HepG2 (cell line): Measurements from ENCODE around the gene ABCA13. TPM values are rescaled to one million over a fixed set of nuclear protein-coding genes. Genes with fewer than 3 reads are reported as not detected.

ENCODE experiments used
- AGO1 ChIP-seq: fragments of 200-400 bp; formaldehyde crosslinking; IDR thresholded peaks from 2 replicates; pipeline ENCODE4 v1.6.1; 2017; ENCODE audit warnings: mild to moderate bottlenecking, low read depth, low read length, moderate library complexity; ENCODE audit not compliant: poor library complexity, severe bottlenecking
- CC2D1A ChIP-seq: sonication (generic); formaldehyde crosslinking; IDR thresholded peaks from 2 replicates; pipeline ENCODE4 v1.8.1; 2023; ENCODE audit warnings: mild to moderate bottlenecking, missing genetic modification reagents
- CENPX ChIP-seq: sonication (generic); formaldehyde crosslinking; IDR thresholded peaks from 2 replicates; pipeline ENCODE4 v1.9.0; 2021; ENCODE audit warnings: mild to moderate bottlenecking, missing genetic modification reagents, moderate library complexity
- ETV6 ChIP-seq: sonication (generic); formaldehyde crosslinking; conservative IDR thresholded peaks from 2 replicates; pipeline ENCODE4 v1.4.0; 2020; ENCODE audit warnings: missing genetic modification reagents
- FOSL1 ChIP-seq: sonication (generic); formaldehyde crosslinking; IDR thresholded peaks from 2 replicates; pipeline ENCODE4 v1.9.0; 2021; ENCODE audit warnings: missing genetic modification reagents, borderline replicate concordance
- KLF12 ChIP-seq: sonication (generic); formaldehyde crosslinking; IDR thresholded peaks from 2 replicates; pipeline ENCODE4 v1.4.0; 2020; ENCODE audit warnings: missing genetic modification reagents, borderline replicate concordance
- NCOR1 ChIP-seq: fragments of 200-600 bp; sonication (generic); IDR thresholded peaks from 2 replicates; pipeline ENCODE4 v1.7.0; 2017; ENCODE audit warnings: antibody characterized with exemption, low read length, borderline replicate concordance
- PLRG1 ChIP-seq: fragments of 450-650 bp; conservative IDR thresholded peaks from 2 replicates; pipeline ENCODE4 v1.6.1; 2016
- PTBP1 ChIP-seq: fragments of 200-400 bp; formaldehyde crosslinking; IDR thresholded peaks from 2 replicates; pipeline ENCODE4 v1.6.1; 2018; ENCODE audit warnings: low read length, low read depth; ENCODE audit not compliant: poor library complexity, severe bottlenecking
- RBFOX2 ChIP-seq: fragments of 200-400 bp; formaldehyde crosslinking; IDR thresholded peaks from 2 replicates; pipeline ENCODE4 v1.6.1; 2017; ENCODE audit warnings: low read depth, mild to moderate bottlenecking, low read length
- RBM39 ChIP-seq: fragments of 200-400 bp; formaldehyde crosslinking; IDR thresholded peaks from one replicate; pipeline ENCODE4 v1.6.1; 2018; ENCODE audit warnings: antibody characterized with exemption, mild to moderate bottlenecking, low read depth, low read length; ENCODE audit not compliant: poor library complexity, severe bottlenecking
- SMAD1 ChIP-seq: sonication (generic); formaldehyde crosslinking; IDR thresholded peaks from 2 replicates; pipeline ENCODE4 v1.4.0; 2020; ENCODE audit warnings: missing genetic modification reagents, low read depth, mild to moderate bottlenecking, borderline replicate concordance
- SOX6 ChIP-seq, 2 experiments: fragments of 450-650 bp in 1 of 2; sonication (generic) in 1 of 2; formaldehyde crosslinking in 1 of 2; IDR thresholded peaks; 2 replicates each; pipeline versions ENCODE4 v1.4.0 to v1.6.1; 2017 to 2020; ENCODE audit warnings: antibody characterized with exemption in 1 of 2, mild to moderate bottlenecking in 1 of 2, missing genetic modification reagents in 1 of 2
- SPEN ChIP-seq: sonication (generic); formaldehyde crosslinking; IDR thresholded peaks from 2 replicates; pipeline ENCODE4 v1.5.1; 2020; ENCODE audit warnings: low read depth, mild to moderate bottlenecking, missing genetic modification reagents
- ZC3H4 ChIP-seq: sonication (generic); formaldehyde crosslinking; IDR thresholded peaks from 2 replicates; pipeline ENCODE4 v1.4.0; 2020; ENCODE audit warnings: missing genetic modification reagents, borderline replicate concordance
- ZFP41 ChIP-seq: sonication (generic); formaldehyde crosslinking; IDR thresholded peaks from 2 replicates; pipeline ENCODE4 v1.4.0; 2020; ENCODE audit warnings: mild to moderate bottlenecking, missing genetic modification reagents, borderline replicate concordance
- ZNF33A ChIP-seq: sonication (generic); formaldehyde crosslinking; IDR thresholded peaks from 2 replicates; pipeline ENCODE4 v1.5.1; 2020; ENCODE audit warnings: missing genetic modification reagents, mild to moderate bottlenecking, moderate library complexity, borderline replicate concordance
- ZNF367 ChIP-seq: sonication (generic); formaldehyde crosslinking; IDR thresholded peaks from 2 replicates; pipeline ENCODE4 v1.4.0; 2020; ENCODE audit warnings: missing genetic modification reagents, borderline replicate concordance
- ZNF430 ChIP-seq: sonication (generic); formaldehyde crosslinking; IDR thresholded peaks from 2 replicates; pipeline ENCODE4 v1.9.0; 2021; ENCODE audit warnings: mild to moderate bottlenecking, missing genetic modification reagents
- ZNF670 ChIP-seq: sonication (generic); formaldehyde crosslinking; IDR thresholded peaks from 2 replicates; pipeline ENCODE4 v1.8.0; 2022; ENCODE audit warnings: mild to moderate bottlenecking, missing genetic modification reagents, borderline replicate concordance
- ZNF749 ChIP-seq: sonication (generic); formaldehyde crosslinking; IDR thresholded peaks from 2 replicates; pipeline ENCODE4 v1.8.0; 2022; ENCODE audit warnings: mild to moderate bottlenecking, missing genetic modification reagents, moderate library complexity, borderline replicate concordance
- polyA plus RNA-seq, 8 experiments: library from polyadenylated mRNA; depleted of rRNA in 3 of 8; stranded (reverse) in 7 of 8; unstranded in 1 of 8; fragments of >200 nt; fragmentation: Illumina TruSeq in 4 of 8; extraction: Trizol in 4 of 8; gene quantifications; 2 replicates each; pipeline versions ENCODE4 v1.2.1 to v1.2.3, GENCODE V29; 2011 to 2016; ENCODE audit warnings: low read depth in 4 of 8, missing spikeins in 1 of 8, mixed read lengths in 1 of 8; ENCODE audit not compliant: insufficient read depth in 1 of 8
- total RNA-seq, 5 experiments: library from RNA; depleted of rRNA; stranded (reverse); fragments of >200 nt; fragmentation: Illumina TruSeq; extraction: Trizol; gene quantifications; 2 replicates each; pipeline ENCODE4 v1.2.3, GENCODE V29; 2016; ENCODE audit warnings: low read depth in 1 of 5
- TF ChIP-seq, protein P1 (sequence below): sonication (generic); formaldehyde crosslinking; IDR thresholded peaks from 2 replicates; pipeline ENCODE4 v1.4.0; 2020; ENCODE audit warnings: missing genetic modification reagents, borderline replicate concordance
- TF ChIP-seq, protein P2 (sequence below): conservative IDR thresholded peaks from 2 replicates; pipeline ENCODE4 v1.6.1; 2018; ENCODE audit warnings: missing genetic modification reagents
- TF ChIP-seq, protein P3 (sequence below): sonication (generic); formaldehyde crosslinking; IDR thresholded peaks from 2 replicates; pipeline ENCODE4 v1.4.0; 2020; ENCODE audit warnings: missing genetic modification reagents

Gene ABCA13
- total and polyA plus RNA-seq, 2 of the 13 experiments (the other 11 are each of a cell fraction or from before 2014, with no cell fraction given), result 0.03 TPM; not detected in 1

DNA sequence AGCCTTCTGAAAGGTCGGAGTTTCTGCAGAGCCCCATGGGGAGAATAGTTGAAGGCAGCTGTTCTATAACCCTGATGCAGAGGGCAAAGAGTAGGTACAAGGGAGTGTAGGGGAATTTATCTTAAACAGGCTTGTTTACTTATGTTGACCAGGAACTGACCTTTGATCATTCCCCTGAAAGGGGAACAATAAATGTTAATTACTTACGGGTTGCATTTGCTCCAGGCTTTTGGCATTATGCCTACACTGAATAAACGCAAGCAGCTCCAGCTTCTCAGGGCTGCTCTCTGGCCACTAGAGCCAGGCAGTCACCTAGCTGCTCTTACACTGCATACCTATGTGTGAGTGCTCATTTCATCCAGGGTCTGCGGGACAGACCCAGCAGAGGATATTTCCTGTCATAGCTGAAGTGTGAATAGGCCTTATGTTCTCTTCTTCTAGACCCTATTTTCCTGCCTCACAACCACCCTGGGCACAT, 26.9 kb upstream of the ABCA13 start (continued):
- TF ChIP-seq RBM39 (no peak), CC2D1A (CRISPR knock-in tag) (no peak), CENPX (CRISPR knock-in tag) (no peak), ETV6 (no peak), SOX6 (IDR thresholded peaks at IDR 0.05) (no peak), SOX6 (CRISPR knock-in tag; IDR thresholded peaks at IDR 0.05) (peak; percentile 100), SMAD1 (CRISPR knock-in tag) (no peak), ZNF33A (CRISPR knock-in tag) (no peak), NCOR1 (peak; percentile 89), AGO1 (no peak), ZFP41 (CRISPR knock-in tag) (no peak), ZNF430 (CRISPR knock-in tag) (no peak), ZNF749 (CRISPR knock-in tag) (0 out of 2 replicates have a peak, but pooled peaks have one; percentile 32), FOSL1 (CRISPR knock-in tag) (no peak), ZNF367 (no peak), PTBP1 (no peak), RBFOX2 (peak; percentile 45), KLF12 (CRISPR knock-in tag) (no peak), ZC3H4 (no peak), SPEN (CRISPR knock-in tag) (peak; percentile 9; the same call in 1 of the 2 replicates), PLRG1 (no peak), ZNF670 (CRISPR knock-in tag) (no peak)
- TF ChIP-seq, protein P1, sequence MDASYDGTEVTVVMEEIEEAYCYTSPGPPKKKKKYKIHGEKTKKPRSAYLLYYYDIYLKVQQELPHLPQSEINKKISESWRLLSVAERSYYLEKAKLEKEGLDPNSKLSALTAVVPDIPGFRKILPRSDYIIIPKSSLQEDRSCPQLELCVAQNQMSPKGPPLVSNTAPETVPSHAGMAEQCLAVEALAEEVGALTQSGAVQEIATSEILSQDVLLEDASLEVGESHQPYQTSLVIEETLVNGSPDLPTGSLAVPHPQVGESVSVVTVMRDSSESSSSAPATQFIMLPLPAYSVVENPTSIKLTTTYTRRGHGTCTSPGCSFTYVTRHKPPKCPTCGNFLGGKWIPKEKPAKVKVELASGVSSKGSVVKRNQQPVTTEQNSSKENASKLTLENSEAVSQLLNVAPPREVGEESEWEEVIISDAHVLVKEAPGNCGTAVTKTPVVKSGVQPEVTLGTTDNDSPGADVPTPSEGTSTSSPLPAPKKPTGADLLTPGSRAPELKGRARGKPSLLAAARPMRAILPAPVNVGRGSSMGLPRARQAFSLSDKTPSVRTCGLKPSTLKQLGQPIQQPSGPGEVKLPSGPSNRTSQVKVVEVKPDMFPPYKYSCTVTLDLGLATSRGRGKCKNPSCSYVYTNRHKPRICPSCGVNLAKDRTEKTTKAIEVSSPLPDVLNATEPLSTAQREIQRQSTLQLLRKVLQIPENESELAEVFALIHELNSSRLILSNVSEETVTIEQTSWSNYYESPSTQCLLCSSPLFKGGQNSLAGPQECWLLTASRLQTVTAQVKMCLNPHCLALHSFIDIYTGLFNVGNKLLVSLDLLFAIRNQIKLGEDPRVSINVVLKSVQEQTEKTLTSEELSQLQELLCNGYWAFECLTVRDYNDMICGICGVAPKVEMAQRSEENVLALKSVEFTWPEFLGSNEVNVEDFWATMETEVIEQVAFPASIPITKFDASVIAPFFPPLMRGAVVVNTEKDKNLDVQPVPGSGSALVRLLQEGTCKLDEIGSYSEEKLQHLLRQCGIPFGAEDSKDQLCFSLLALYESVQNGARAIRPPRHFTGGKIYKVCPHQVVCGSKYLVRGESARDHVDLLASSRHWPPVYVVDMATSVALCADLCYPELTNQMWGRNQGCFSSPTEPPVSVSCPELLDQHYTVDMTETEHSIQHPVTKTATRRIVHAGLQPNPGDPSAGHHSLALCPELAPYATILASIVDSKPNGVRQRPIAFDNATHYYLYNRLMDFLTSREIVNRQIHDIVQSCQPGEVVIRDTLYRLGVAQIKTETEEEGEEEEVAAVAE, result no peak
- TF ChIP-seq, protein P2, sequence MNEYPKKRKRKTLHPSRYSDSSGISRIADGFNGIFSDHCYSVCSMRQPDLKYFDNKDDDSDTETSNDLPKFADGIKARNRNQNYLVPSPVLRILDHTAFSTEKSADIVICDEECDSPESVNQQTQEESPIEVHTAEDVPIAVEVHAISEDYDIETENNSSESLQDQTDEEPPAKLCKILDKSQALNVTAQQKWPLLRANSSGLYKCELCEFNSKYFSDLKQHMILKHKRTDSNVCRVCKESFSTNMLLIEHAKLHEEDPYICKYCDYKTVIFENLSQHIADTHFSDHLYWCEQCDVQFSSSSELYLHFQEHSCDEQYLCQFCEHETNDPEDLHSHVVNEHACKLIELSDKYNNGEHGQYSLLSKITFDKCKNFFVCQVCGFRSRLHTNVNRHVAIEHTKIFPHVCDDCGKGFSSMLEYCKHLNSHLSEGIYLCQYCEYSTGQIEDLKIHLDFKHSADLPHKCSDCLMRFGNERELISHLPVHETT (CRISPR knock-in tag), result 0 out of 2 replicates have a peak, but pooled peaks have one; percentile 37
- TF ChIP-seq, protein P3, sequence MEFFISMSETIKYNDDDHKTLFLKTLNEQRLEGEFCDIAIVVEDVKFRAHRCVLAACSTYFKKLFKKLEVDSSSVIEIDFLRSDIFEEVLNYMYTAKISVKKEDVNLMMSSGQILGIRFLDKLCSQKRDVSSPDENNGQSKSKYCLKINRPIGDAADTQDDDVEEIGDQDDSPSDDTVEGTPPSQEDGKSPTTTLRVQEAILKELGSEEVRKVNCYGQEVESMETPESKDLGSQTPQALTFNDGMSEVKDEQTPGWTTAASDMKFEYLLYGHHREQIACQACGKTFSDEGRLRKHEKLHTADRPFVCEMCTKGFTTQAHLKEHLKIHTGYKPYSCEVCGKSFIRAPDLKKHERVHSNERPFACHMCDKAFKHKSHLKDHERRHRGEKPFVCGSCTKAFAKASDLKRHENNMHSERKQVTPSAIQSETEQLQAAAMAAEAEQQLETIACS (CRISPR knock-in tag), result no peak
